ENCODE data around the gene PLEKHM3. TPM values are rescaled to one million over a fixed set of nuclear protein-coding genes. Genes with fewer than 3 reads are reported as not detected.

The PLEKHM3 gene
- total and polyA plus RNA-seq, 7 donors, result 1.2 to 47.9 (median 29.1) TPM

- TF ChIP-seq POLR2A (IDR thresholded peaks at IDR 0.05) (no peak), EP300 (IDR thresholded peaks at IDR 0.05) (no peak), CTCF (IDR thresholded peaks at IDR 0.05) (no peak), POLR2AphosphoS5 (IDR thresholded peaks at IDR 0.05) (no peak)
- Histone ChIP-seq H3K9me3 (no peaks in the 10 kb centered on the region), H3K4me1 (peaks cover 0 to 16% (median 13%) of the 10 kb centered on the region in 4 donors), H3K4me3 (no peak overlapping the region), H3K36me3 (no peaks in the 10 kb centered on the region), H3K27ac (no peak overlapping the region), H3K27me3 (no peaks in the 10 kb centered on the region)
- intact Hi-C loops (cut with DNase I), result no loop called here
- WGBS, 2 donors, result 43 to 59% methylated on average over 5 to 6 of the region's 6 CpGs
- DNase-seq, result no peak
Observed at GRCh38 chr2:207792244-207792785, 233.0 kb downstream of the PLEKHM3 start.

- no peaks in the 10 kb centered on the region for H3K9me3 ChIP-seq
- H3K4me1 ChIP-seq, result peaks cover 0 to 10% (median 9%) of the 10 kb centered on the region in 4 donors
- no peaks in the 10 kb centered on the region for H3K36me3 ChIP-seq
- no peak for DNase-seq
- TF ChIP-seq CTCF (IDR thresholded peaks at IDR 0.05) (no peak), EP300 (IDR thresholded peaks at IDR 0.05) (no peak), POLR2AphosphoS5 (IDR thresholded peaks at IDR 0.05) (no peak), POLR2A (IDR thresholded peaks at IDR 0.05) (no peak)
- no peak overlapping the region for H3K27ac ChIP-seq
- WGBS, 2 donors, result 59 to 61% methylated on average over 6 of the region's 6 CpGs
- intact Hi-C loops (cut with DNase I), result no loop called here
- H3K27me3 ChIP-seq, result no peaks in the 10 kb centered on the region
- no peak overlapping the region for H3K4me3 ChIP-seq
Observed at GRCh38 chr2:207791579-207792243, 233.6 kb downstream of the PLEKHM3 start.

- Histone ChIP-seq H3K27me3 (no peaks in the 10 kb centered on the region), H3K4me1 (peaks cover 0 to 5% (median 3%) of the 10 kb centered on the region in 4 donors), H3K36me3 (no peaks in the 10 kb centered on the region), H3K9me3 (no peaks in the 10 kb centered on the region), H3K4me3 (no peak overlapping the region), H3K27ac (no peak overlapping the region)
- 87 to 95% methylated on average over 1 of the region's 1 CpG for WGBS, 2 donors
- TF ChIP-seq POLR2AphosphoS5 (IDR thresholded peaks at IDR 0.05), result no peak
- no peak for TF ChIP-seq CTCF (IDR thresholded peaks at IDR 0.05)
- no peak for TF ChIP-seq POLR2A (IDR thresholded peaks at IDR 0.05)
- no peak for DNase-seq
- intact Hi-C loops (cut with DNase I), result no loop called here
Observed at GRCh38 chr2:207790898-207791297, 234.4 kb downstream of the PLEKHM3 start.

- intact Hi-C loops (cut with DNase I), result no loop called here
- Histone ChIP-seq H3K4me3 (no peak overlapping the region), H3K27ac (no peak overlapping the region), H3K4me1 (peaks cover 0 to 5% (median 3%) of the 10 kb centered on the region in 4 donors), H3K36me3 (no peaks in the 10 kb centered on the region), H3K9me3 (no peaks in the 10 kb centered on the region), H3K27me3 (no peaks in the 10 kb centered on the region)
- DNase-seq, result no peak
- TF ChIP-seq CTCF (IDR thresholded peaks at IDR 0.05) (no peak), POLR2AphosphoS5 (IDR thresholded peaks at IDR 0.05) (no peak), EP300 (IDR thresholded peaks at IDR 0.05) (no peak), POLR2A (IDR thresholded peaks at IDR 0.05) (no peak)
- 29 to 68% methylated on average over 4 of the region's 4 CpGs for WGBS, 2 donors
Observed at GRCh38 chr2:207787800-207788199, 237.5 kb downstream of the PLEKHM3 start.
